Measurements from ENCODE around the gene TAOK3. TPM values are rescaled to one million over a fixed set of nuclear protein-coding genes. Genes with fewer than 3 reads are reported as not detected.
"Not testable (repeated sequence)": the region's sequence is repeated elsewhere in the genome, so short reads cannot be mapped to it uniquely, and the experiment has no call there.

Gene TAOK3
- total RNA-seq, 1 donor from 2014 or later = 59.5 TPM

GRCh38 chr12:118299791-118300460 is 72.8 kb downstream of the TAOK3 start:
- Mint-ChIP-seq H3K36me3 (ENCODE audit: low read depth) (peaks cover 5% of the 10 kb centered on the region), H3K9me3 (no peaks in the 10 kb centered on the region), H3K27ac (no peak overlapping the region), H3K4me3 (no peak overlapping the region), H3K27me3 (ENCODE audit: insufficient read depth) (no peaks in the 10 kb centered on the region), H3K4me1 (ENCODE audit: low read depth) (peaks cover 30% of the 10 kb centered on the region)
- DNase-seq (ENCODE audit: low spot score) = no peak
- intact Hi-C loops (cut with micrococcal nuclease) = loop anchor here (10.0 kb wide), 1 partner anchor 255 kb away; no protein-coding TSS in a partner anchor

- Mint-ChIP-seq H3K4me3 (no peak overlapping the region), H3K9me3 (no peaks in the 10 kb centered on the region), H3K27ac (no peak overlapping the region), H3K36me3 (ENCODE audit: low read depth) (peaks cover 7% of the 10 kb centered on the region), H3K27me3 (ENCODE audit: insufficient read depth) (no peaks in the 10 kb centered on the region), H3K4me1 (ENCODE audit: low read depth) (peaks cover 19% of the 10 kb centered on the region)
- intact Hi-C loops (cut with micrococcal nuclease) = no loop called here
- no peak for DNase-seq (ENCODE audit: low spot score)
Observed at GRCh38 chr12:118297284-118297683, 75.4 kb downstream of the TAOK3 start.

GRCh38 chr12:118292836-118293235 is 79.9 kb downstream of the TAOK3 start:
- intact Hi-C loops (cut with micrococcal nuclease) = no loop called here
- Mint-ChIP-seq H3K9me3 (no peaks in the 10 kb centered on the region), H3K4me3 (no peak overlapping the region), H3K4me1 (ENCODE audit: low read depth) (no peaks in the 10 kb centered on the region), H3K27ac (no peak overlapping the region), H3K27me3 (ENCODE audit: insufficient read depth) (no peaks in the 10 kb centered on the region), H3K36me3 (ENCODE audit: low read depth) (peaks cover 6% of the 10 kb centered on the region)
- DNase-seq (ENCODE audit: low spot score) = no peak

- H3K27me3 Mint-ChIP-seq (ENCODE audit: insufficient read depth) = no peaks in the 10 kb centered on the region
- DNase-seq (ENCODE audit: low spot score) = no peak
- no peak overlapping the region for H3K27ac Mint-ChIP-seq
- H3K4me3 Mint-ChIP-seq = no peak overlapping the region
- H3K4me1 Mint-ChIP-seq (ENCODE audit: low read depth) = no peaks in the 10 kb centered on the region
- intact Hi-C loops (cut with micrococcal nuclease) = no loop called here
- peaks cover 11% of the 10 kb centered on the region for H3K36me3 Mint-ChIP-seq (ENCODE audit: low read depth)
- H3K9me3 Mint-ChIP-seq = no peaks in the 10 kb centered on the region
Observed at GRCh38 chr12:118290130-118290529, 82.6 kb downstream of the TAOK3 start.

- no peak for DNase-seq (ENCODE audit: low spot score)
- intact Hi-C loops (cut with micrococcal nuclease) = no loop called here
- Mint-ChIP-seq H3K27ac (no peak overlapping the region), H3K27me3 (ENCODE audit: insufficient read depth) (no peaks in the 10 kb centered on the region), H3K4me1 (ENCODE audit: low read depth) (no peaks in the 10 kb centered on the region), H3K9me3 (no peaks in the 10 kb centered on the region), H3K4me3 (no peak overlapping the region), H3K36me3 (ENCODE audit: low read depth) (peaks cover 9% of the 10 kb centered on the region)
Observed at GRCh38 chr12:118288174-118288573, 84.5 kb downstream of the TAOK3 start.

- no peak overlapping the region for H3K4me3 Mint-ChIP-seq
- DNase-seq (ENCODE audit: low spot score) = no peak
- no peaks in the 10 kb centered on the region for H3K4me1 Mint-ChIP-seq (ENCODE audit: low read depth)
- H3K27me3 Mint-ChIP-seq (ENCODE audit: insufficient read depth) = no peaks in the 10 kb centered on the region
- H3K9me3 Mint-ChIP-seq = no peaks in the 10 kb centered on the region
- no peak overlapping the region for H3K27ac Mint-ChIP-seq
- H3K36me3 Mint-ChIP-seq (ENCODE audit: low read depth) = peaks cover 11% of the 10 kb centered on the region
- intact Hi-C loops (cut with micrococcal nuclease) = no loop called here
Observed at GRCh38 chr12:118287728-118288127, 85.0 kb downstream of the TAOK3 start.

- intact Hi-C loops (cut with micrococcal nuclease) = no loop called here
- no peak overlapping the region for H3K4me3 Mint-ChIP-seq
- H3K36me3 Mint-ChIP-seq (ENCODE audit: low read depth) = peaks cover 23% of the 10 kb centered on the region
- no peak for DNase-seq (ENCODE audit: low spot score)
- H3K27me3 Mint-ChIP-seq (ENCODE audit: insufficient read depth) = no peaks in the 10 kb centered on the region
- no peaks in the 10 kb centered on the region for H3K4me1 Mint-ChIP-seq (ENCODE audit: low read depth)
- peaks cover 7% of the 10 kb centered on the region for H3K9me3 Mint-ChIP-seq
- H3K27ac Mint-ChIP-seq = no peak overlapping the region
Observed at GRCh38 chr12:118282767-118283166, 89.9 kb downstream of the TAOK3 start.

GRCh38 chr12:118278288-118278687 is 94.4 kb downstream of the TAOK3 start:
- H3K27me3 Mint-ChIP-seq (ENCODE audit: insufficient read depth); H3K9me3 Mint-ChIP-seq; H3K27ac Mint-ChIP-seq; H3K4me1 Mint-ChIP-seq (ENCODE audit: low read depth); DNase-seq (ENCODE audit: low spot score); H3K4me3 Mint-ChIP-seq; intact Hi-C loops (cut with micrococcal nuclease): not testable (repeated sequence)
- H3K36me3 Mint-ChIP-seq (ENCODE audit: low read depth) = peaks cover 20% of the 10 kb centered on the region

- peaks cover 8% of the 10 kb centered on the region for H3K36me3 Mint-ChIP-seq (ENCODE audit: low read depth)
- peak overlapping the region; percentile 50 for H3K4me3 Mint-ChIP-seq
- intact Hi-C loops (cut with micrococcal nuclease) = no loop called here
- peak overlapping the region; percentile 66 for H3K27ac Mint-ChIP-seq
- DNase-seq (ENCODE audit: low spot score) = no peak
- peaks cover 12% of the 10 kb centered on the region for H3K4me1 Mint-ChIP-seq (ENCODE audit: low read depth)
- H3K27me3 Mint-ChIP-seq (ENCODE audit: insufficient read depth) = no peaks in the 10 kb centered on the region
- peaks cover 3% of the 10 kb centered on the region for H3K9me3 Mint-ChIP-seq
Observed at GRCh38 chr12:118274066-118274465, 98.6 kb downstream of the TAOK3 start.

GRCh38 chr12:118271770-118272417 is 100.8 kb downstream of the TAOK3 start:
- DNase-seq (ENCODE audit: low spot score) = no peak
- no peaks in the 10 kb centered on the region for H3K27me3 Mint-ChIP-seq (ENCODE audit: insufficient read depth)
- H3K4me3 Mint-ChIP-seq = no peak overlapping the region
- H3K4me1 Mint-ChIP-seq (ENCODE audit: low read depth) = peaks cover 12% of the 10 kb centered on the region
- intact Hi-C loops (cut with micrococcal nuclease) = no loop called here
- H3K27ac Mint-ChIP-seq = no peak overlapping the region
- H3K36me3 Mint-ChIP-seq (ENCODE audit: low read depth) = peaks cover 6% of the 10 kb centered on the region
- no peaks in the 10 kb centered on the region for H3K9me3 Mint-ChIP-seq

GRCh38 chr12:118271183-118271582 is 101.5 kb downstream of the TAOK3 start:
- no peak overlapping the region for H3K4me3 Mint-ChIP-seq
- peaks cover 12% of the 10 kb centered on the region for H3K4me1 Mint-ChIP-seq (ENCODE audit: low read depth)
- intact Hi-C loops (cut with micrococcal nuclease) = no loop called here

GRCh38 chr12:118269806-118270205 is 102.9 kb downstream of the TAOK3 start:
- no peaks in the 10 kb centered on the region for H3K27me3 Mint-ChIP-seq (ENCODE audit: insufficient read depth)
- H3K4me1 Mint-ChIP-seq (ENCODE audit: low read depth) = peaks cover 12% of the 10 kb centered on the region
- no peak for DNase-seq (ENCODE audit: low spot score)
- H3K4me3 Mint-ChIP-seq = no peak overlapping the region
- H3K36me3 Mint-ChIP-seq (ENCODE audit: low read depth) = peaks cover 6% of the 10 kb centered on the region
- H3K9me3 Mint-ChIP-seq = no peaks in the 10 kb centered on the region
- intact Hi-C loops (cut with micrococcal nuclease) = no loop called here
- no peak overlapping the region for H3K27ac Mint-ChIP-seq

More at GRCh38 chr12:118271183-118271582, 101.5 kb downstream of the TAOK3 start:
- Mint-ChIP-seq H3K27me3 (ENCODE audit: insufficient read depth) (no peaks in the 10 kb centered on the region), H3K36me3 (ENCODE audit: low read depth) (peaks cover 6% of the 10 kb centered on the region), H3K27ac (no peak overlapping the region), H3K9me3 (no peaks in the 10 kb centered on the region)
- DNase-seq (ENCODE audit: low spot score) = no peak

- H3K27me3 Mint-ChIP-seq (ENCODE audit: insufficient read depth) = no peaks in the 10 kb centered on the region
- no peak overlapping the region for H3K27ac Mint-ChIP-seq
- intact Hi-C loops (cut with micrococcal nuclease) = no loop called here
- no peak overlapping the region for H3K4me3 Mint-ChIP-seq
- no peak for DNase-seq (ENCODE audit: low spot score)
- H3K36me3 Mint-ChIP-seq (ENCODE audit: low read depth) = peaks cover 32% of the 10 kb centered on the region
- peaks cover 8% of the 10 kb centered on the region for H3K9me3 Mint-ChIP-seq
- no peaks in the 10 kb centered on the region for H3K4me1 Mint-ChIP-seq (ENCODE audit: low read depth)
Observed at GRCh38 chr12:118259079-118259478, 113.6 kb downstream of the TAOK3 start.

Data from activated T-helper 1 cell treated with anti-CD3 and anti-CD28 coated beads, Interleukin-12 subunit alpha, Interleukin-12 subunit beta, Interleukin-2, Interleukin-4 antibody, amounts not matched to agents 30 ng/mL and 10 ng/mL and 1 ng/mL, durations not matched to agents 14 hours and 24 hours and 36 hours (primary cell).